SK-N-SH (cell line): ENCODE measurements around the gene MELTF. TPM values are rescaled to one million over a fixed set of nuclear protein-coding genes. Genes with fewer than 3 reads are reported as not detected.

Experiments
- CTCF ChIA-PET: fragments of 300-600, 350-600 bp; formaldehyde crosslinking; extraction: SDS; loops from one replicate; lab custom pipeline; 2021; lab: Yijun Ruan, JAX
- POLR2A ChIA-PET: fragments of 350-600 bp; sonication (Branson Sonifier 250); formaldehyde crosslinking; extraction: SDS; loops from one replicate; lab custom pipeline; 2020; ENCODE audit warnings: antibody characterized with exemption, inconsistent platforms; lab: Yijun Ruan, JAX
- DNase-seq: peaks from one replicate; pipeline ENCODE4 v3.0.0; 2012
- H2AFZ ChIP-seq: fragments of 200-600 bp; sonication (generic); 2 replicates; pipeline ENCODE4 v1.8.1; 2016; ENCODE audit warnings: antibody characterized with exemption, mild to moderate bottlenecking, low read depth
- H3F3A ChIP-seq: fragments of 200-600 bp; sonication (generic); replicated peaks from 2 replicates; pipeline ENCODE3; 2016; ENCODE audit warnings: antibody characterized with exemption, mild to moderate bottlenecking; ENCODE audit not compliant: insufficient read depth
- H3K27ac ChIP-seq, 2 experiments: fragments of 200-500 bp in 1 of 2; fragments of 200-600 bp in 1 of 2; sonication (Bioruptor generic) in 1 of 2; sonication (generic), shearing (Covaris generic) in 1 of 2; 2 replicates each; pipeline versions ENCODE4 v1.5.1 to v1.6.1; 2014 to 2016; ENCODE audit warnings: low read depth in 2 of 2, inconsistent platforms in 1 of 2, low read length in 1 of 2, mild to moderate bottlenecking in 1 of 2, mixed read lengths in 1 of 2
- H3K27me3 ChIP-seq: fragments of 200-600 bp; sonication (generic), shearing (Covaris generic); 2 replicates; pipeline ENCODE4 v1.6.1; 2016; ENCODE audit warnings: mixed run types; ENCODE audit not compliant: insufficient read depth
- H3K36me3 ChIP-seq, 2 experiments: fragments of 200-500 bp in 1 of 2; fragments of 200-600 bp in 1 of 2; sonication (Bioruptor generic) in 1 of 2; sonication (generic) in 1 of 2; replicated peaks in 1 of 2; 2 replicates each; pipeline versions ENCODE3 to v1.5.1; 2014 to 2016; ENCODE audit warnings: low read length in 1 of 2, mild to moderate bottlenecking in 1 of 2; ENCODE audit not compliant: insufficient read depth in 2 of 2, control insufficient read depth in 1 of 2
- H3K4me1 ChIP-seq, 2 experiments: fragments of 200-500 bp in 1 of 2; fragments of 200-600 bp in 1 of 2; sonication (Bioruptor generic) in 1 of 2; sonication (generic), shearing (Covaris generic) in 1 of 2; 2 replicates each; pipeline versions ENCODE4 v1.5.1 to v1.6.1; 2014 to 2016; ENCODE audit warnings: low read depth in 1 of 2, low read length in 1 of 2, mixed run types in 1 of 2; ENCODE audit not compliant: insufficient read depth in 2 of 2, control insufficient read depth in 1 of 2
- H3K4me2 ChIP-seq: fragments of 200-600 bp; sonication (generic), shearing (Covaris generic); 2 replicates; pipeline ENCODE4 v1.6.1; 2017; ENCODE audit warnings: mixed run types
- H3K4me3 ChIP-seq, 2 experiments: fragments of 200-500 bp in 1 of 2; fragments of 200-600 bp in 1 of 2; sonication (Bioruptor generic) in 1 of 2; sonication (generic), shearing (Covaris generic) in 1 of 2; 2 replicates each; pipeline versions ENCODE4 v1.5.1 to v1.8.1; 2014 to 2016; ENCODE audit warnings: low read depth in 2 of 2, inconsistent platforms in 1 of 2, low read length in 1 of 2, mild to moderate bottlenecking in 1 of 2, mixed read lengths in 1 of 2, moderate library complexity in 1 of 2
- H3K79me2 ChIP-seq: fragments of 200-600 bp; sonication (generic); 2 replicates; pipeline ENCODE4 v1.8.1; 2017; ENCODE audit warnings: mild to moderate bottlenecking; ENCODE audit not compliant: insufficient read depth
- H3K9ac ChIP-seq: fragments of 200-600 bp; sonication (generic); 2 replicates; pipeline ENCODE4 v1.6.1; 2017; ENCODE audit warnings: mixed run types
- H3K9me2 ChIP-seq: fragments of 200-600 bp; sonication (generic); 2 replicates; pipeline ENCODE4 v1.6.1; 2017; ENCODE audit warnings: mixed run types
- H3K9me3 ChIP-seq: fragments of 200-600 bp; sonication (generic); 2 replicates; pipeline ENCODE4 v1.6.1; 2017; ENCODE audit warnings: mixed run types, mild to moderate bottlenecking, moderate library complexity
- H4K20me1 ChIP-seq: fragments of 200-600 bp; sonication (generic); 2 replicates; pipeline ENCODE4 v1.6.1; 2017; ENCODE audit warnings: mild to moderate bottlenecking, mixed run types; ENCODE audit not compliant: insufficient read depth
- ELF1 ChIP-seq: IDR thresholded peaks from 2 replicates; pipeline ENCODE4 v1.4.0; 2012
- EP300 ChIP-seq, 2 experiments: IDR thresholded peaks; 2 replicates each; pipeline versions ENCODE4 v1.4.0 to v1.6.1; 2012; ENCODE audit warnings: borderline replicate concordance in 1 of 2, low read depth in 1 of 2, low read length in 1 of 2
- EZH2phosphoT487 ChIP-seq: fragments of 200-600 bp; sonication (generic); IDR thresholded peaks from 2 replicates; pipeline ENCODE4 v1.6.1; 2017; ENCODE audit warnings: low read depth, mixed run types, mild to moderate bottlenecking, antibody characterized with exemption, moderate library complexity, borderline replicate concordance
- GABPA ChIP-seq: IDR thresholded peaks from 2 replicates; pipeline ENCODE4 v1.4.0; 2012; ENCODE audit warnings: low read depth, mild to moderate bottlenecking
- NFIC ChIP-seq: IDR thresholded peaks from 2 replicates; pipeline ENCODE4 v1.4.0; 2012; ENCODE audit warnings: borderline replicate concordance
- POLR2AphosphoS5 ChIP-seq: IDR thresholded peaks from 2 replicates; pipeline ENCODE4 v1.6.1; 2012; ENCODE audit warnings: low read depth, low read length
- REST ChIP-seq: IDR thresholded peaks from 2 replicates; pipeline ENCODE4 v1.6.1; 2012; ENCODE audit warnings: mild to moderate bottlenecking, low read depth, low read length, moderate library complexity
- RFX5 ChIP-seq: IDR thresholded peaks from 2 replicates; pipeline ENCODE4 v1.6.1; 2012; ENCODE audit warnings: mild to moderate bottlenecking, improper control_type of control experiment, low read length
- RXRA ChIP-seq: IDR thresholded peaks from 2 replicates; pipeline ENCODE4 v1.4.0; 2012; ENCODE audit warnings: low read depth, mild to moderate bottlenecking, borderline replicate concordance
- SMC3 ChIP-seq: IDR thresholded peaks from 2 replicates; pipeline ENCODE4 v1.6.1; 2012; ENCODE audit warnings: low read depth, low read length, improper control_type of control experiment
- TCF12 ChIP-seq: IDR thresholded peaks from 2 replicates; pipeline ENCODE4 v1.4.0; 2012
- YY1 ChIP-seq: IDR thresholded peaks from 2 replicates; pipeline ENCODE4 v1.4.0; 2012; ENCODE audit warnings: low read depth, mild to moderate bottlenecking
- WGBS: methylation state at CpG from one replicate; pipeline ENCODE4 v1.1.6; 2017; ENCODE audit warnings: low lambda C conversion rate; 5-methylcytosine and 5-hydroxymethylcytosine counted together
- polyA plus RNA-seq, 3 experiments: library from polyadenylated mRNA; depleted of rRNA; stranded (reverse); fragments of >200 nt; gene quantifications; 2 replicates each; pipeline ENCODE4 v1.2.3, GENCODE V29; 2012

MELTF gene
- polyA plus RNA-seq, 1 of the 3 experiments (the other 2 are of a cell fraction): 32.4 TPM

GRCh38 chr3:197012540-197012883, 17.1 kb downstream of the MELTF start:
- POLR2A ChIA-PET: no interaction called here
- Histone ChIP-seq H3K4me2 (no peak overlapping the region), H3K27ac (no peak overlapping the region), H3K9ac (no peak overlapping the region), H3K27me3 (no peaks in the 10 kb centered on the region), H3K9me3 (no peaks in the 10 kb centered on the region), H3K36me3 (no peaks in the 10 kb centered on the region), H3K4me3 (no peak overlapping the region), H3K9me2 (no peaks in the 10 kb centered on the region), H4K20me1 (no peaks in the 10 kb centered on the region), H3K79me2 (no peaks in the 10 kb centered on the region), H3F3A (no peaks in the 10 kb centered on the region), H3K4me1 (peaks cover 0 to 14% of the 10 kb centered on the region in 2 experiments; a peak in 1 of 4 replicates), H2AFZ (no peak overlapping the region)
- CTCF ChIA-PET: interaction anchor here (1.4 to 11.0 kb wide), 3 partner anchors 9 to 171 kb away, joined by 3 to 81 read pairs (median 8); partner anchors contain the start of gene MELTF
- WGBS: 86% methylated on average over 5 of the region's 7 CpGs
- TF ChIP-seq EZH2phosphoT487 (no peak), YY1 (no peak), NFIC (no peak), RXRA (no peak), TCF12 (no peak), RFX5 (no peak), GABPA (no peak)
- no peak for DNase-seq

- no peaks in the 10 kb centered on the region for H3K79me2 ChIP-seq
- H3K9me2 ChIP-seq: no peaks in the 10 kb centered on the region
- TF ChIP-seq EZH2phosphoT487 (no peak), POLR2AphosphoS5 (no peak), GABPA (no peak), NFIC (no peak), SMC3 (no peak), ELF1 (no peak), EP300 (IDR thresholded peaks at IDR 0.05; ENCODE audit: borderline replicate concordance in 1 of 2, low read depth in 1 of 2, low read length in 1 of 2) (no peak), REST (no peak)
- TF ChIP-seq, all 33 proteins: peak for 0
- no peak for DNase-seq
- no peaks in the 10 kb centered on the region for H3K9me3 ChIP-seq
- H3K4me1 ChIP-seq: peaks cover 0 to 14% of the 10 kb centered on the region in 2 experiments; a peak in 1 of 4 replicates
- CTCF ChIA-PET: interaction anchor here (0.6 to 11.0 kb wide), 7 partner anchors 9 to 175 kb away, joined by 3 to 81 read pairs (median 3); partner anchors contain the start of gene MELTF
- no peak overlapping the region for H2AFZ ChIP-seq
- no peak overlapping the region for H3K4me2 ChIP-seq
- H3F3A ChIP-seq: no peaks in the 10 kb centered on the region
- no peaks in the 10 kb centered on the region for H4K20me1 ChIP-seq
- no peak overlapping the region for H3K9ac ChIP-seq
- 92% methylated on average over 15 of the region's 25 CpGs for WGBS
- no peak overlapping the region for H3K4me3 ChIP-seq
- H3K27ac ChIP-seq: no peak overlapping the region
- POLR2A ChIA-PET: no interaction called here
- H3K36me3 ChIP-seq: no peaks in the 10 kb centered on the region
- H3K27me3 ChIP-seq: no peaks in the 10 kb centered on the region
Measured at GRCh38 chr3:197011780-197012539, 17.7 kb downstream of the MELTF start.
